HEK293 (cell line): ENCODE measurements around the gene RAPGEF5.

Source experiments
- CTCF ChIA-PET: fragments of 350-600 bp; formaldehyde crosslinking; extraction: SDS; loops from one replicate; lab custom pipeline; 2021; ENCODE audit warnings: antibody characterized with exemption; lab: Yijun Ruan, JAX
- POLR2A ChIA-PET: fragments of 300-600 bp; formaldehyde crosslinking; extraction: SDS; loops from one replicate; lab custom pipeline; 2020; ENCODE audit warnings: antibody characterized with exemption, inconsistent platforms; lab: Yijun Ruan, JAX
- H3K27ac ChIP-seq: fragments of 200-500 bp; sonication (Bioruptor generic); 2 replicates; pipeline ENCODE4 v1.5.1; 2014; ENCODE audit warnings: low read depth, low read length, control low read depth, inconsistent platforms; ENCODE audit errors: extremely low read depth
- H3K36me3 ChIP-seq, 2 experiments: fragments of 200-500 bp in 1 of 2; sonication (Bioruptor generic) in 1 of 2; 1 replicate in 1 of 2; 2 replicates in 1 of 2; pipeline ENCODE4 v1.5.1; 2014 to 2017; ENCODE audit warnings: inconsistent platforms in 2 of 2, low read length in 2 of 2; ENCODE audit not compliant: control insufficient read depth in 2 of 2, insufficient read depth in 1 of 2
- H3K4me1 ChIP-seq: fragments of 200-500 bp; sonication (Bioruptor generic); 2 replicates; pipeline ENCODE4 v1.5.1; 2014; ENCODE audit warnings: mild to moderate bottlenecking, low read length, inconsistent platforms; ENCODE audit not compliant: control insufficient read depth, insufficient read depth
- H3K4me3 ChIP-seq: 2 replicates; pipeline ENCODE4 v1.5.1; 2011; ENCODE audit warnings: low read depth, mild to moderate bottlenecking, control low read depth, low read length, moderate library complexity
- H3K9me3 ChIP-seq: fragments of 200-500 bp; sonication (Bioruptor generic); 2 replicates; pipeline ENCODE4 v1.5.1; 2014; ENCODE audit warnings: low read depth, low read length, inconsistent platforms; ENCODE audit not compliant: control insufficient read depth, insufficient read depth
- IKZF3 ChIP-seq: fragments of 450-650 bp; IDR thresholded peaks from 2 replicates; pipeline ENCODE4 v1.5.0; 2018; ENCODE audit warnings: missing biosample characterization, mild to moderate bottlenecking, missing genetic modification characterization, moderate library complexity
- OVOL3 ChIP-seq: fragments of 450-650 bp; formaldehyde crosslinking; IDR thresholded peaks from 2 replicates; pipeline ENCODE4 v1.5.1; 2016; ENCODE audit warnings: missing biosample characterization, missing genetic modification characterization
- SP2 ChIP-seq: fragments of 450-650 bp; formaldehyde crosslinking; IDR thresholded peaks from 2 replicates; pipeline ENCODE4 v1.5.1; 2016; ENCODE audit warnings: missing biosample characterization, missing genetic modification characterization
- ZBTB11 ChIP-seq: fragments of 450-650 bp; formaldehyde crosslinking; conservative IDR thresholded peaks from 2 replicates; pipeline ENCODE4 v1.5.1; 2016; ENCODE audit warnings: low read depth, missing biosample characterization, missing genetic modification characterization
- ZBTB48 ChIP-seq: fragments of 450-650 bp; formaldehyde crosslinking; IDR thresholded peaks from 2 replicates; pipeline ENCODE4 v1.5.1; 2016; ENCODE audit warnings: missing biosample characterization, missing genetic modification characterization
- ZNF18 ChIP-seq: fragments of 450-650 bp; formaldehyde crosslinking; IDR thresholded peaks from 2 replicates; pipeline ENCODE4 v1.5.1; 2016; ENCODE audit warnings: missing biosample characterization, missing genetic modification characterization
- ZNF2 ChIP-seq: fragments of 450-650 bp; formaldehyde crosslinking; IDR thresholded peaks from 2 replicates; pipeline ENCODE4 v1.5.1; 2016; ENCODE audit warnings: missing biosample characterization, missing genetic modification characterization
- ZNF37A ChIP-seq: fragments of 450-650 bp; IDR thresholded peaks from 2 replicates; pipeline ENCODE4 v1.5.1; 2018; ENCODE audit warnings: missing biosample characterization, missing genetic modification characterization
- ZNF654 ChIP-seq: fragments of 450-650 bp; formaldehyde crosslinking; IDR thresholded peaks from 2 replicates; pipeline ENCODE4 v1.5.1; 2016; ENCODE audit warnings: low read depth, missing biosample characterization, missing genetic modification characterization
- ZNF670 ChIP-seq: fragments of 450-650 bp; formaldehyde crosslinking; IDR thresholded peaks from 2 replicates; pipeline ENCODE4 v1.5.1; 2016; ENCODE audit warnings: missing biosample characterization, missing genetic modification characterization, low read depth
- ZNF704 ChIP-seq: fragments of 450-650 bp; formaldehyde crosslinking; IDR thresholded peaks from 2 replicates; pipeline ENCODE4 v1.5.1; 2016; ENCODE audit warnings: missing biosample characterization, missing genetic modification characterization
- ZNF747 ChIP-seq: fragments of 450-650 bp; formaldehyde crosslinking; IDR thresholded peaks from 2 replicates; pipeline ENCODE4 v1.5.1; 2016; ENCODE audit warnings: missing biosample characterization, missing genetic modification characterization
- TF ChIP-seq, protein P1 (sequence below): fragments of 450-650 bp; formaldehyde crosslinking; conservative IDR thresholded peaks from 2 replicates; pipeline ENCODE4 v1.5.1; 2016; ENCODE audit warnings: low read depth, missing biosample characterization, missing genetic modification characterization
- TF ChIP-seq, protein P2 (sequence below): fragments of 450-650 bp; formaldehyde crosslinking; IDR thresholded peaks from 2 replicates; pipeline ENCODE4 v1.5.1; 2016; ENCODE audit warnings: missing biosample characterization, missing genetic modification characterization
- TF ChIP-seq, protein P3 (sequence below): fragments of 450-650 bp; formaldehyde crosslinking; IDR thresholded peaks from 2 replicates; pipeline ENCODE4 v1.5.1; 2016; ENCODE audit warnings: missing biosample characterization, missing genetic modification characterization

The RAPGEF5 gene

DNA sequence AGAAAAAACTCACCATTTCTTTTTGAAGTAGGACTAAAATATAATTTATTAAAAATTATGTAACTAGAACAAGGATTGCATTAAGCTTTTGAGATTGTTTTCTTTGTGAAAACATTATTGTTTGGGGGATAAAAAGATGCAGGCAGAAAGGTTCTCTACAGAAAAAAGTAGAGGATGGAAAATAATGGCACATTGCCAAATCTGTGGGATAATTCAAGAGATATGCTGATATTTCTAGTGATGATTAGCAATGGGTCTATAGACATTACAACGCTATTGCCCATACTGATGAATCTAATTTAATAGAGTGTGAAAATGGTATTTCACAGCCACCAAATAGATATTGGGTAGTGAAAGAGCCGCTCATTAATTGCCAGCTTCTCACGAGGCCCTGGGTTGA is 204.3 kb downstream of the RAPGEF5 start:
- POLR2A ChIA-PET: no interaction called here
- Histone ChIP-seq H3K27ac (no peak overlapping the region), H3K9me3 (no peaks in the 10 kb centered on the region), H3K4me1 (no peaks in the 10 kb centered on the region), H3K36me3 (no peaks in the 10 kb centered on the region)
- TF ChIP-seq SP2 (tag by site-specific recombination) (no peak), ZNF37A (no peak), ZBTB11 (tag by site-specific recombination) (no peak), ZNF704 (tag by site-specific recombination) (no peak), ZNF670 (no peak), ZNF747 (tag by site-specific recombination) (no peak), ZNF18 (tag by site-specific recombination) (no peak)
- TF ChIP-seq, all 188 proteins: peak for 0
- H3K4me3 ChIP-seq: no peak overlapping the region
- CTCF ChIA-PET: interaction anchor here (0.5 to 0.7 kb wide), 2 partner anchors 49 to 768 kb away, joined by 4 read pairs; no protein-coding TSS in a partner anchor

GRCh38 chr7:22151901-22152300 is 205.1 kb downstream of the RAPGEF5 start:
- Histone ChIP-seq H3K4me1 (no peaks in the 10 kb centered on the region), H3K9me3 (no peaks in the 10 kb centered on the region), H3K4me3 (no peak overlapping the region), H3K27ac (no peak overlapping the region), H3K36me3 (no peaks in the 10 kb centered on the region)
- TF ChIP-seq, protein P1, sequence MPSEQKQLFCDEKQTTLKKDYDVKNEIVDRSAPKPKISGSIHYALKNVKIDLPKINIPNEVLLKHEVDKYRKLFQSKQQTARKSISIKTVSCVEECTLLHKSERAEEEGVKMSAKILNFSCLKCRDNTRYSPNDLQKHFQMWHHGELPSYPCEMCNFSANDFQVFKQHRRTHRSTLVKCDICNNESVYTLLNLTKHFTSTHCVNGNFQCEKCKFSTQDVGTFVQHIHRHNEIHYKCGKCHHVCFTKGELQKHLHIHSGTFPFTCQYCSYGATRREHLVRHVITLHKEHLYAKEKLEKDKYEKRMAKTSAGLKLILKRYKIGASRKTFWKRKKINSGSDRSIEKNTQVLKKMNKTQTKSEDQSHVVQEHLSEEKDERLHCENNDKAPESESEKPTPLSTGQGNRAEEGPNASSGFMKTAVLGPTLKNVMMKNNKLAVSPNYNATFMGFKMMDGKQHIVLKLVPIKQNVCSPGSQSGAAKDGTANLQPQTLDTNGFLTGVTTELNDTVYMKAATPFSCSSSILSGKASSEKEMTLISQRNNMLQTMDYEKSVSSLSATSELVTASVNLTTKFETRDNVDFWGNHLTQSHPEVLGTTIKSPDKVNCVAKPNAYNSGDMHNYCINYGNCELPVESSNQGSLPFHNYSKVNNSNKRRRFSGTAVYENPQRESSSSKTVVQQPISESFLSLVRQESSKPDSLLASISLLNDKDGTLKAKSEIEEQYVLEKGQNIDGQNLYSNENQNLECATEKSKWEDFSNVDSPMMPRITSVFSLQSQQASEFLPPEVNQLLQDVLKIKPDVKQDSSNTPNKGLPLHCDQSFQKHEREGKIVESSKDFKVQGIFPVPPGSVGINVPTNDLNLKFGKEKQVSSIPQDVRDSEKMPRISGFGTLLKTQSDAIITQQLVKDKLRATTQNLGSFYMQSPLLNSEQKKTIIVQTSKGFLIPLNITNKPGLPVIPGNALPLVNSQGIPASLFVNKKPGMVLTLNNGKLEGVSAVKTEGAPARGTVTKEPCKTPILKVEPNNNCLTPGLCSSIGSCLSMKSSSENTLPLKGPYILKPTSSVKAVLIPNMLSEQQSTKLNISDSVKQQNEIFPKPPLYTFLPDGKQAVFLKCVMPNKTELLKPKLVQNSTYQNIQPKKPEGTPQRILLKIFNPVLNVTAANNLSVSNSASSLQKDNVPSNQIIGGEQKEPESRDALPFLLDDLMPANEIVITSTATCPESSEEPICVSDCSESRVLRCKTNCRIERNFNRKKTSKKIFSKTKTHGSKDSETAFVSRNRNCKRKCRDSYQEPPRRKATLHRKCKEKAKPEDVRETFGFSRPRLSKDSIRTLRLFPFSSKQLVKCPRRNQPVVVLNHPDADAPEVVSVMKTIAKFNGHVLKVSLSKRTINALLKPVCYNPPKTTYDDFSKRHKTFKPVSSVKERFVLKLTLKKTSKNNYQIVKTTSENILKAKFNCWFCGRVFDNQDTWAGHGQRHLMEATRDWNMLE (tag by site-specific recombination): no peak
- TF ChIP-seq IKZF3 (tag by site-specific recombination): no peak
- TF ChIP-seq ZNF2 (tag by site-specific recombination): no peak
- TF ChIP-seq, protein P2, sequence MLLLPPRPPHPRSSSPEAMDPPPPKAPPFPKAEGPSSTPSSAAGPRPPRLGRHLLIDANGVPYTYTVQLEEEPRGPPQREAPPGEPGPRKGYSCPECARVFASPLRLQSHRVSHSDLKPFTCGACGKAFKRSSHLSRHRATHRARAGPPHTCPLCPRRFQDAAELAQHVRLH (tag by site-specific recombination): no peak
- TF ChIP-seq OVOL3 (tag by site-specific recombination): no peak
- TF ChIP-seq ZNF654 (tag by site-specific recombination): no peak
- TF ChIP-seq, protein P3, sequence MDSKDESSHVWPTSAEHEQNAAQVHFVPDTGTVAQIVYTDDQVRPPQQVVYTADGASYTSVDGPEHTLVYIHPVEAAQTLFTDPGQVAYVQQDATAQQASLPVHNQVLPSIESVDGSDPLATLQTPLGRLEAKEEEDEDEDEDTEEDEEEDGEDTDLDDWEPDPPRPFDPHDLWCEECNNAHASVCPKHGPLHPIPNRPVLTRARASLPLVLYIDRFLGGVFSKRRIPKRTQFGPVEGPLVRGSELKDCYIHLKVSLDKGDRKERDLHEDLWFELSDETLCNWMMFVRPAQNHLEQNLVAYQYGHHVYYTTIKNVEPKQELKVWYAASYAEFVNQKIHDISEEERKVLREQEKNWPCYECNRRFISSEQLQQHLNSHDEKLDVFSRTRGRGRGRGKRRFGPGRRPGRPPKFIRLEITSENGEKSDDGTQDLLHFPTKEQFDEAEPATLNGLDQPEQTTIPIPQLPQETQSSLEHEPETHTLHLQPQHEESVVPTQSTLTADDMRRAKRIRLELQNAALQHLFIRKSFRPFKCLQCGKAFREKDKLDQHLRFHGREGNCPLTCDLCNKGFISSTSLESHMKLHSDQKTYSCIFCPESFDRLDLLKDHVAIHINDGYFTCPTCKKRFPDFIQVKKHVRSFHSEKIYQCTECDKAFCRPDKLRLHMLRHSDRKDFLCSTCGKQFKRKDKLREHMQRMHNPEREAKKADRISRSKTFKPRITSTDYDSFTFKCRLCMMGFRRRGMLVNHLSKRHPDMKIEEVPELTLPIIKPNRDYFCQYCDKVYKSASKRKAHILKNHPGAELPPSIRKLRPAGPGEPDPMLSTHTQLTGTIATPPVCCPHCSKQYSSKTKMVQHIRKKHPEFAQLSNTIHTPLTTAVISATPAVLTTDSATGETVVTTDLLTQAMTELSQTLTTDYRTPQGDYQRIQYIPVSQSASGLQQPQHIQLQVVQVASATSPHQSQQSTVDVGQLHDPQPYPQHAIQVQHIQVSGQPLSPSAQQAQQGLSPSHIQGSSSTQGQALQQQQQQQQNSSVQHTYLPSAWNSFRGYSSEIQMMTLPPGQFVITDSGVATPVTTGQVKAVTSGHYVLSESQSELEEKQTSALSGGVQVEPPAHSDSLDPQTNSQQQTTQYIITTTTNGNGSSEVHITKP (tag by site-specific recombination): no peak
- no peak for TF ChIP-seq ZBTB48 (tag by site-specific recombination)
- ChIA-PET POLR2A (no interaction called here), CTCF (interaction anchor here (0.7 kb wide), 1 partner anchor 767 kb away, joined by 4 read pairs; no protein-coding TSS in a partner anchor)
